RKO (cell line): ENCODE results near the gene PRDM12.

Experiments
- DNase-seq: peaks from one replicate; pipeline ENCODE4 v3.0.0-alpha.2; 2016; ENCODE audit warnings: low spot score

Gene PRDM12

GRCh38 chr9:130689937-130690700, 25.7 kb downstream of the PRDM12 start:
- DNase-seq, result peak; percentile 100

DNA sequence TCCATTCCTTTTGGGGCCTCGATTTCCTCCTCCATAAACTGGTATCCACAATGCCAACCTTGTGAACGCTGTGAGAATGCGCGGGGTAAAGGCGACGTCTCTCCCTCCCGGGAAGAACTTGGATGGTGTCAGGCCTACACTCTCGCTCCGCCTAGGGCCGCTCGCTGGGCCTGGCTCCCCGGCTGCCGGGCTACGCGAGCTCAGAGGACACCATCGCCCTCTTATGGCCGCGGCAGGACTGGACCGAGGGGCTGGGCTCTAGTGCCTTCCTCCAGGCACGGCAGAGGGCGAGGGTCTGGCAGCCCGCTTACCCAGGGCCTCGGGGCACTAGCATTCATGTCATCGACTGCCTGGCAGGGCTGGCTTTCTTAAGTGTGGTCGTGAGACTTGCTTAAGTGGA, 27.9 kb downstream of the PRDM12 start:
- no peak for DNase-seq

GRCh38 chr9:130693101-130693425, 28.7 kb downstream of the PRDM12 start:
- DNase-seq, result no peak

GRCh38 chr9:130693426-130694191, 29.2 kb downstream of the PRDM12 start, which contains the start of gene EXOSC2:
Gene EXOSC2, plus strand, starts transcription at chr9:130693780. Its CDS starts 12 bp downstream, at chr9:130693792.
- DNase-seq, result peak; percentile 100

DNA sequence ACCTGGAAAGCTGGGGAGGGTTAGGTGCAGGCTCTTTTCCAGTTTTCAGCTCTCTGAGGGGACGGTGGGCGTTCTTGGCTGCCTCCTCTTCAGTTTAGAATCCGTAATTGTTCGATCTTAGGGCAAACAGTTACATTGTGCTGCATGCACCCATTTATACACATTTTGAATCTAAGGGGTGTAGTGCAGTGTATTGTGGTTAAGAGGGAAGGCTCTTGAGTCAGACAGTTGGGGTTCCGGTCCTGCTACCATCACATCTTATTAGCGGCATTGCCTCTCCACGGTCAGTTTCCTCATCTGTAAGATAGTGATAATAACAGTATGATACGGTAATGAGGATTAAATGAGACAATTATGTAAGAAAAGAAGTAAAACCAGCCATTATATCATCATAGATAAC, 29.8 kb downstream of the PRDM12 start:
- peak; percentile 88 for DNase-seq

DNA sequence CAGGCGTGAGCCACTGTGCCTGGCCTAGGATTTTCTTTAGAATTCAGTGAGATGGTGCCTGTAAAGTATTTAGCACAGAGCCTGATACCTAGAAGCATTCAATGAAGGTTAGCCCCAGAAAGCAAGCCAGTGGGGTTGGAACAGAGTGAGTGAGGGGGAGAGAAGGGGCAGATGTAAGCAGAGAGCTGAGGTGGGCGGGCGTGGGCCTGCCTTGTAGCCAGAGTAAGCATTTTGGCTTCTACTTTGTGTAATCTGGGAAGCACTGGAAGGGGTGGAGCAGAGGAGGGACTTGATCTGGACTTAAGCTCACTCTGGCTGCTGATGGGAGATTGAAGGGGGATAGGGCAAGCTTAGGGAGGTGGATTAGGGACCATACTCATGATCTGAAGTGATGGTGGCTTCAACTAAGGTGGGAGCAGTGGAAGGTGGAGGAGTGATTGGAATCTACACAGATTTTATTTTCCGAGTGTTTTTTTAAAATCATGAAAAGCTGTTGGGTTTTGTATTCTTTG, 31.8 kb downstream of the PRDM12 start:
- no peak for DNase-seq

DNA sequence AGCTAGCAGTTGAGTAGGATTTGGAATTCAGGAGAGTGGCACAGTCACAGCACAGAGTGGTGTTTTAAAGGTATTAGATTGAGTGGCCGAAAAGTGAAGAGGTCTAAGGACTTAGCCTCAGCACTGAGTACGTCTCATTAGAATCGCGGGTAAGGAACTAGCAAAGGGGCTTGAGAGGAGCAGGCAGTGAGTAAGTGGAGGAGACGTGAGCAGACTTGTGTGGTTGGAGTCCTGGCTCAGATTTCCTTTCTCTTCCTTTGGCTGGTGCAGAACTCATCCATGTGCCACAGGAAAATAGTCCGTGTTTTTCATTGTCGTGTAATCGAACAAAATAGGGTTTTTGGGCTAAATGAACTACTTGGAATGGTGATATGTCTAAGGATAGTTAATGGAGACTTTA, 32.6 kb downstream of the PRDM12 start:
- no peak for DNase-seq

DNA sequence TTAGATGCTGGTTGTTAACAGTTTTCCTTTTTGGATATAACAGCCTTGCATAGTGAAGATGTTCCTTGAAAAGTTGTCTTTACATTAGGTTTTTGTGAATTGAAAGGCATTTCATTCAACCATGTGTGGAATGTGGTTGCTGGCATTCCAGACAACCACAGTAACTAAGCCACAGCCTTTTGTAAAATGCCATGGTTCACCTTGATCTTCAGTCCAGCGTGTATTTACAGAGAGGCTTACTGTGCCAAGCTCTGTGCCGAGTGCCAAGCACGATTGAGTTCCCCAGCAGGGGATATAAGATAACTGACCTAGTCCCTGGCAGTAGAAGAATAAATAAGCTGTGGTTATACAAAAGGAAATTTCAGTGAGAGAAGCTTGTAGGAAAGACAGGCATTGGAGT, 34.1 kb downstream of the PRDM12 start:
- DNase-seq, result no peak

GRCh38 chr9:130699047-130699446, 34.7 kb downstream of the PRDM12 start:
- DNase-seq, result no peak

DNA sequence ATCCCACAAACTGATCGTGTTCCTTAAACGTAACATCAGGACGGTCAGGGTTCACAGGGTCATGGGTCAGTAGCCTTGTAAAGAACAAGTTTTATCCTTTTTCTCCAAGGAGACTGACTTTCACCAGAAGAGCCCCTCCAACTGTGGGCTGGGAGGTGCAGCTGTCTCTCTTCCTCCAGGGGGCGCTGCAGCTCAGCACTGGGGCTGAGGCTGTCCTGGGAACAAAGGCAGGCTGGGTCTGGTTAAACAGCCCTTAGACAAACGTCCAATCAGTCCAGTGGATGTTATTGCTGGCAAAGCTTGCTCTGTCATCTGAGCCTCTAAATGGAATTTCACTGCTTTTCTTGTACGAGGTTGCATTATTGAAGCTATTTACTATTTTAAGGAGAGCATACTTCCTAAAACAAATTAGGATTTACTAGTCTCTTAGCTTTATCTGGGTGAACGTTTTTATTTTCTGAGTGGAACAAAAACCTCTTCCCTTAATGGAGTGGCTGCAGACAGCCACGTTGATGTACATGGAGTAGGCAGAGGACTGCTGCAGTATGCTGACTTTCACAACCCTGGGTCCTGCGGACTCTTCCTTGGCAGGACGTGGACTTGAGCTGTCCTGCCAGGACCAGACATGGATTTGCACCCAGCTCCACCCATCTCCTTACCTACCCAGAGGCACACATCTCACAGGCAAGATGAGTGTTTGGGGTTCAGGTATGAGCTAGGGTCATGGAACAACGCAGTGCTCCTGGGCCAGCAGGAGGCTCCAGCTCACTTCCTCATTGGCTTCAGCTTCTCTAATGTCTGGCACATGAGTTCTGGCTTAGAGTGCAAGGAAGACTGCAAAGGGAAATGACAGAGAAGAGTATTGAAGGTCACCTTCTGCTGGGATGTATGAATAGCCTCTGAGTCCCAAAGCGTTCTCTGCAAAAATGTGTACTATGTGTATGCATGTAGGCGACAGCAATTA, 36.9 kb downstream of the PRDM12 start:
- DNase-seq, result peak; percentile 82

- DNase-seq, result no peak
These were observed 39.1 kb downstream of the PRDM12 start for GRCh38 chr9:130703501-130703900.

GRCh38 chr9:130707225-130707976, 43.0 kb downstream of the PRDM12 start:
- DNase-seq, result peak; percentile 88

- DNase-seq, result no peak
These were observed 46.5 kb downstream of the PRDM12 start for GRCh38 chr9:130710822-130711352.

DNA sequence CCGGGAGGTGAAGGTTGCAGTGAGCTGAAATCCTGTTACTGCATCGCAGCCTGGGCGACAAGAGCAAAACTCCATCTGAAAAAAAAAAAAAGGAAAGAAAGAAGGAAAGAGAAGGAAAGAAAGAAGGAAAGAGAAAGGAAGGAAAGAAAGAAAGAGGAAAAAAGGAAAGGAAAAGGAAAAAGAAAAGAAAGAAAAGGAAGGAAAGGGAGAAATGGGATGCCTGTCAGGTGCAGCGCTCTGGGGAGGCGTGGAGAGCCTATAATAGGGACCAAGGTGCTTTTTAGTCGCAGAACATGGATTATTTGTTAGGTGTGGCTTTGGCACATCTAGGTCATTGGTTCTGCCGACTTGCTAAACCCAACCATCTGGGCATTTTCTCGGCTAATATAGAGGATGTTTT, 47.1 kb downstream of the PRDM12 start:
- DNase-seq, result no peak

DNA sequence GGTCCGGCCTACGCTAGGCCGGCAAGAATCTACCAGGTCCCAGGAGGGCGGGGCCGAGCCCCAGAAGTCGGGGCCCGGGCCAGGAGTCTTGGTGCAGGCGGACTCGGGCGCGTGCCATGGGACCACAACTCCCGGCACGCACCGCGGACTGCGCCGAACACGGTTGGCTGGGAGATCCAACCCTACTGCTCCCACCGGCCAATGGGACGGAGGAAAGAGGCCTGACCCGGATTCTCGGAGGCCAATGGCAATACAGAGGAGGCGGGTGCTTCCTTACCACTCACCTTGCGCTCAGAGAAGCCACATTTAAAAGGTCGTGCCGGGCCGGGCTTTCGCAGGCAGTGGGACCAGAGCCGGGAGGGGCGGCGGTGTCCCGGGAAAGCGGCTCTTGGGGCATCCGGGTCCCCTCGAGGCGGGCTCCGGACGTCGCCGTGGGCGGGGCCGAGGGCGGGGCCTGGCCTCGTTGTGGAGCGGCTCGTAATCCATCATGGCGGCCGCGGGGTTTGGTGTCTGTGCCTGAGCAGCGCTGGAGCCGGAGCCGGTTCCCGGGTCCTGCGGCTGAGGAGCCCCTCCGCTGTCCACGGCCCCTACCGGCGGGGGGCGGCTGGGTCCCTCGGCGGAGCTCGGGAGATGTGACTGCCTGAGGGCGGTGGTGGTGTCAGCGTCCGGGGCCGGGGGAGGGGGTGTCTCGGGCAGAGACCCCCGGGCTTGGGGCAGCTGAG, 48.3 kb downstream of the PRDM12 start:
- peak; percentile 100 for DNase-seq

DNA sequence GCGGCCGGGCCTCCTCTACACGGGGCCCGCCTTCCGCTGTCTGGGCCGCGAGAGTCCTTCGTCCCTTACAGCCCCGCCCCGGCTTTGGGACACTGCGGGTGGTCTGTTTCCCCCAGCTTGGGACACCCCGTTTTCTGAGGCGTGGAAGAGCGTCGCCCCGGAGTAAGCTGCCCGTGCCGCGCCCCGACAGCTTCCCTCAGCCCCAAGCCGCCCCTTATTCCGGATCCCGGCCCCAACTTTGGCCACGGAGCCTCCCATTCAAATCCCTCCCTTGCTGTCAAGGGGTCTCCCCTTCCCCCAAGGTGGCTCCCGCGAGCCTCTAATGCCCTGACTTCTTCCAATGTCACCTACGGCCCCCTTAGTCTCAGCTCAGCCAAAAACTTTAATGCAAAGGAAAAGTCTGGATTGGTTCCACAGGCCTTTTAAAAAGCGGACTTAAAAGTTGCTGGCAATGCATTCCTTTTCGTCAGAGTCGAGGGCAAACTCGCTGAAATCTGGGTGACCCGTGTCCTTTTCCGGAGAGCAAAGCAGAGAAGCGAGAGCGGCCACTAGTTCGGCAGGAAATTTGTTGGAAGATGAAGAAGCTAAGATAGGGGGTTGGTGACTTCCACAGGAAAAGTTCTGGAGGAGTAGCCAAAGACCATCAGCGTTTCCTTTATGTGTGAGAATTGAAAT, 49.0 kb downstream of the PRDM12 start:
- peak; percentile 82 for DNase-seq

DNA sequence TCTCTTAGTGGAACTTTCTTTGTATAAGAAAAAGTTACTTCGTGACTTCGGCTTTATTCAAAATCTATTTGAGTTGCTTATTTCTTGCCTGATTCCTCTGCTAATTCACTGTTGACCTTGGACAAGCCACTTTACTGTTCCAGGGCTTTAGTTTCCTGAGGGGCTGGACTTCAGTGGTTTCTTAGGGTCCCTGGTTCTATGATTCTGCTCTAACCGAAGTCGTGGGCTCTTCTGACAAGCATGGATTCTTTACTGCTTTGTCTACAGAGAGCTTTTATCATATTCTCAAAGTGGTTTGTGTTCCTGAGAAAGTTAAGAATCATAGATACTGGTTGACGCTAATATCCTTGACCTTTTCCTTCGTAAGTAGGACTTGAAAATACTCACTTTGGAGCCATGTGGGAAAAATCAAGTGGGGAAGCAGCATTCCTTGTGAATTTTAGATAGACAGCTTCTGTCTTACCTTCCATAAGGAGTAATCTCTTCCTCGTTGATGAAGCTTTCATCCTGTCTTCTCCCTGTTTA, 50.3 kb downstream of the PRDM12 start:
- DNase-seq, result peak; percentile 58

- DNase-seq, result peak; percentile 51
These were observed 50.9 kb downstream of the PRDM12 start for GRCh38 chr9:130715270-130715669.

DNA sequence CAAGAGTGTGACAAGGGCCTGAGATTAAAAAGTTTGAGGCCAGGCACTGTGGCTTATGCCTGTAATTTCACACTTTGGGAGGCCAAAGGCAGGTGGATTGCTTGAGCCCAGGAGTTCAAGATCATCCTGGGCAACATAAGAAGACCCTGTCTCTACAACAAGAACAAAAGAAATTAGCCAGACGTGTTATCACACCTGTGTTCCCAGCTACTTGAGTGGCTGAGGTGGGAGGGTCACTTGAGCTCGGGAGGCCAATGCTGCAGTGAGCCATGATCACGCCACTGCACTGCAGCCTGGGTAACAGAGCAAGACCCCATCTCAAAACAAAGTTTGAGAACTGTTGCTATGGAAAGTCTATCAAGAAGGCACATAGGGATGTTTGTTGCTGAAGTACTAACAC, 54.2 kb downstream of the PRDM12 start:
- DNase-seq, result no peak

DNA sequence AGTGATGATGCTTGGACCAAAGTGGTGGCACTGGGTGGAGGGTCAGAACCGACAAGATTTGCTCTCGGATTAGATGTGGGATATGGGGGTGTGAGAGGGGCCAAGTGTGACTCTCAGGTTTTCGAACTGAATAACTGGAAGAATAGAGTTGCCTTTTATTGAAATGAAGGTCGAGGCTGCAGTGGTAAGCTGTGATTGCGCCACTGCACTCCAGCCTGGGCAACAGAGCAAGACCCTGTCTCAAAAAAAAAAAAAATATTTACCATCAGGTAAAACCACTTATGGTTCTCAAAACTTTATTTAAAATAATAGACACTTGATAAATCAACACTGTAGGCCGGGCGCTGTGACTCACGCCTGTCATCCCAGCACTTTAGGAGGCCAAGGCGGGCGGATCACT, 56.4 kb downstream of the PRDM12 start:
- no peak for DNase-seq
